ENCODE measurements around the gene STMN1. TPM values are rescaled to one million over a fixed set of nuclear protein-coding genes. Genes with fewer than 3 reads are reported as not detected.

STMN1 gene
- total RNA-seq, 1 donor from 2014 or later = 32.5 TPM

DNA sequence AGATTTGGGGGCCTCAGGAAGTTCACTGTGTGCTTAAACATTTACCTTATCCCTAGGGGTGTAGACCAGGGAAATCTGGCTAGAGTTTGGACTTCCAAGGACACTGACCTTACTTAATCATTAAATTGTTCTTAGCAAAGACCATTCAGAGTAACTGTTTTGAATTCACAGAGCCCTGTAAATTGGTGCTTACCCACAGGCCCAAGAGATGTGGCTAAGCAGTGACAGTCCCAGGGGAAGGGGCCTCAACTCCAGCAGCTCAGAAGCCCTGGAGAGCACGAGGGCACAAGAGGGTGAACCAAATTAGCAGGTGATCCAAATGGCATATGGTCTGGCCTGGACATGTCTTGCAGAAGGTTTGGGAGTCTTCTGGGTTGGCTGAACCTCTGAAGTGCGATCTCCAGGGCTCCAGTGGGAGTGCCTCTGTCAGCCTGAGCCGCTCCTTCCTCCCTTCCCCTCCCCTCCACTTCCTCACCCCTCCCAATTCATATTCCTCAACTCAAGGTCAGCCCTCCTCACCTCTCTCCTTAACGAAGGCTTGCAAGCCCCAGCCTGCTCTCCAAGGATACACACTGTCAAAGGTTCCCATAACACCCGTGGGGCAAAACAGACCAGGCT, 35.0 kb downstream of the STMN1 start:
- DNase-seq (ENCODE audit: low spot score) = peak; percentile 59

DNA sequence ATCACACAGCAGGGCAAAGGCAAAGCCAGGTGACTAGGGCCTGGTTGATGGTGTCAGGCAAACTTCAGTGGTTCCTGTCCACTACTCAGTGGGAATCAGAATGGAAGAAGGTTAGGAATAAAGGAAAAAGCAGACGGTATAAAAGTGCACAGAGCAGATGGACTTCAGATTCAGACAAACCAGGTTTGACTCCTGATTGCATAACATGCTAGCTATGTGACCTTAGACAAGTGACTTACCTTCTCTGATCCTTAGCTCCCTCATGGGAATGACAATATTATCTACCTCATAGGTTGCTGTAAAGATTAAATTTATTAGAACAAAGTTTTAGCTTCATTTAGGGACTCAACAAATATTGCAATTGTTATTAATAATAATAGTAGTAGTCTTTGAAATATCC, 35.6 kb downstream of the STMN1 start:
- no peak for DNase-seq (ENCODE audit: low spot score)

DNA sequence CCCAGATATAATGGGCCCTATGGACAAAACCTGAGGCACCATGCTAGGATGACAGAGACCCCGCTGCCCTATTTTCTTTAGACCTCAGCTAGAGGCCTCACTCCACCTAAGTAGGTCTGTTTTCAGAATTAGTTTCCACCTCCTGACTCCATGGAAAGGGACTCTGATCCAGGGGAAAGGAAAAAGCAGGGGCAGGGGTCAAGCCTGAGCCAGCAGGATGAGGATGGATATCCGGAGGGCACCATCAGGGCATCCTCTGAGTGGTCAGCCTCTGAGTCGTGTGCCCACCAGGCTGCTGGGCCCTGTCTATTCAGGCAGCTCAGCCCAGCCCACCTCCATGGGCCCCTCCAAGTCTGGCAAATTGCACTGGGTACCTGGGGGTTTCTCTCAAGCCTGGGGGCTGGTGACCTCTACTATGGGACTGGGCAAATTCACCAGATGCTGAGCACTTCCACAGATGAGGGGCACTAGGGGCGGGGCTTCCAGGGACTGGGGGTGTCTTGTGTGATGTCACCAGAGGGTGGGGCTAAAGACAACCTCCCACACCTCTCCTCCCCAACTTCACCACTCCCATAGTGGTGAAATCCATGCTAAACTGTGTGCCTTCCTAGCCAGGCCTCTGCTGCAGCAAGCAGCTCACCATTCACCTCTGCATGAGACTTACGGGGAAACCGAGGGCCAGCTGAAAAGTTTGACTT, 36.2 kb downstream of the STMN1 start:
- no peak for DNase-seq (ENCODE audit: low spot score)

DNA sequence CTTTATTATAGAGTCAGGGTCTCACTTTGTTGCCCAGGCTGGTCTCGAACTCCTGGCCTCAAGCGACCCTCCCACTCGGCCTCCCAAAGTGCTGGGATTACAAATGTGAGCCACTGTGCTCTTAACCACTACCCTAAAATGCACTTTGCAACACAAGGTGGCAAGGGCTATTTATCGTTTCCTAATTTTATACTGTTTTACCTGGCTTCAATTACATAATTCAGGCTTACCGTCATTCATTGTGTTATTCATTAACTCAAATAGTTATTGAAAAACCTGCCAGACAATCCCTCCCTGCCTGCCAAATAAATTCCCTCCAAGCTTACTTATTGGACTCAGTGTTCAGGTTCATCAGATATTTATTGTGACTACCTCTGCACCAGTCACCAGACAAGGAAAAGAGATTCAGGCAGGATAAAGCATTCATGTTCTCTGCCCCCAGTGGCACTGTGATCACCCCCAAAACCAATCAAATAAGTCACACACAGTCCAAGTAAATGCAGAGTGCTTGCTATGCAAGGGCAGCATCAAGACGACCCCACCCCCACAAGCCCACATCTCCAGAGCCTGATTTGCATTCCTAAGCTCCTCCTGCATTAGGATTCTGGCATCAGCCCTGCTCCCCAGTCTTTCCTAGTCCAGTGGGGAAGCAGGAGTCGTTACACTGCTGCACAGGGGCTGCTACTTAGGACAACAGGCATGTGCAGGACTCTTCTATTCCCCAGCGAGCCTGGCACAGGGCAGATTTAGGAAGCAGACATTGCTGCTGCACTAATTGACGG, 38.8 kb downstream of the STMN1 start:
- DNase-seq (ENCODE audit: low spot score) = no peak

DNA sequence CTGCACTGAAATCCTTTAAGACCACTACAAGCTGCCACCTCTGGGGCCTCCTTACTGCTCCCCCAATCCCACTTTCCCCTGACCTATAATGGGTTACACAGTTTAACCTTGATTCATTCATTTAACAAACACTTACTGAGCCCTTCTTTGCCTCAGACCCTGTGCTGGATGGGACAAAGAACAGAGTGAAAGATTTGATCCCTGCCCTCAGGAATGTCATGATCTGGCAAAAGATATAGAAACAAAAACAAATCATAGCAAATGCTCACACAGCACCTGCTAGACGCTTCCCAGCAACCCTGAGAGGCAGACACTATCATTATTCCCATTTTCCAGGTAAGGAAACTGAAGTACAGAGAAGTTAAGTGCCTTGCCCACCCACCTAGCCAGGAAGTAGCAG, 39.9 kb downstream of the STMN1 start:
- DNase-seq (ENCODE audit: low spot score) = no peak

DNA sequence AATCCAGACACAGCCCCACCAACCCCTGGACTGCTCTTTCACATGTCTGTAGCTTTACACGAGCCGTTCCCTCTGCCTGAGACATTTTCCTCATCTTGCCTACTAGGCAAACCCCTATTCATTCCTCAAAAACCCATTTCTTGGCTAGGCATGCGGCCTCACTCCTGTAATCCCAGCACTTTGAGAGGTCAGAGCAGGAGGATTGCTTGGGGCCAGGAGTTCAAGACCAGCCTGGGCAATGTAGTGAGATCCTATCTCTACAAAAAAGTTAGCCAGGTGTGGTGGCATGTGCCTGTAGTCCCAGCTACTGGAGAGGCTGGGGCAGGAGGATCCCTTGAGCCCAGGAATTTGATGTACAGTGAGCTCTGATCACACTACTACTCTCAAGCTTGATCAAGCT, 41.8 kb downstream of the STMN1 start:
- no peak for DNase-seq (ENCODE audit: low spot score)

DNA sequence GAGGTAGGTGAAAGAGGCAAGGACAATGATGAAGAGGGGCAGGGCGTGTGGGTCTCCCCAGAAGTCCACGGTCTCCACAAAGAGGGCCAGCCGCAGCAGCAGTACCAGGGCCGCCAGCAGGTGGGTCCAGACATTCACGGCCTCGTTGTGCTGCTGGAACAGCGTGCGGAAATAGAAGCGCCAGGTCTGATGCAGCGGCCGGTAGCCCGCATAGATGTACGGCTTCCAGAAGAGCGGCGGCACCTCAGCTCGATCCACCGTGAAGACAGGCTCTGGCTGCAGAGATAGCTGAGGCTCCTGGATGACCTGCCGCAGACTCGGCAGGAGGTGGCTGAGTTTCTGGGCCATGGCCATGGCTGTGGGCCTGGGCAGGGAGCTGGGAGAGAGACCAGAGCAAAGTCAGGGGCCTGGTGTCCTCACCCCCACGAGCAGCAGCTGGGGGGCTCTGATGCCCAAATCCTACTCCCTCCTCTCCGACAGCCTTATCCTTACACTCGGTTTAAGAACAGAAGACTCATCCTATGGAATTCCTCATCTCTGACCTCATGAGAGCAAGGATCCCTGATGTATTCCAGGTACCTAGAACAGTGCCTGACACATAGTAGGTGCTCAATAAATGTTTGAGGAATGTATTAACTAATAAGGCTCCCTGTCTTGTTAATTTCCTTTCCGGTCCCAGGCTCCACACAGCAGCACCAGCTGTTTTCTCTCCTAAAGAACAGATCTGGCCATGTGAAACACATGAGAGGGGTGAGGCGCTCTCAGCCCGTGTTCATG, 42.5 kb downstream of the STMN1 start:
- no peak for DNase-seq (ENCODE audit: low spot score)

DNA sequence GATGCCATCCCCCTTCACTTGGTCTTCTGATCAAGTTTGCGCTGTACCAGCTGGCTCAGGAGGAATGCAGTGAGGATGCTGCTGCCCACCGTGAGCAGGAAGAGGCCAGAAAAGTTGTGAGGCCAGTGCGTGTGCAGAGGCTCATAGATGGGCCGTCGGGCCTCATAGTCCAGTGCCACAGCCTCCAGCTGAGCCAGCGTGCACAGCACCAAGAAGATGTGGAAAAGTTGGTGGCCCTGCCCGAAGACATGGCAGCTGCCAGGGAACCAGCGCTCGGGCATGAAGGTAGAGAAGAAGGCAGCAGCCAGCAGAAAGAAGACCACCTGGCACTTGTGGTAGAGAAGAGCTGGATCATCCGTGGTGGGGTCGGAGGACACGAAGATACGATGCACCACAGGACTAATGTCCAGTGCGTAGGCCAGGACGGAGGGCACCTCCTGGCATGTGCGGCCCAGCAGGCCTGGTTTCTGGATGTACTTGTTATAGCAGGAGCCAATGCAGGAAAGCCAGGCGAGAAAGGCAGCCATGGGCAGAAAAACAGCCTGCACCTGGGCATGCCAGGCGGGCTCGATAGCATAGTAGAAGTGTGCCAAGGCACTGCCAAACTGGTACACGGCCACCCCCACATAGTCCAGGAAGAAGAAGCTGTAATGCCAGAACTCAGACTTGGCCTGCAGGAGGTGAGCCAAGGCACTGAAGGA, 43.3 kb downstream of the STMN1 start:
- no peak for DNase-seq (ENCODE audit: low spot score)

DNA sequence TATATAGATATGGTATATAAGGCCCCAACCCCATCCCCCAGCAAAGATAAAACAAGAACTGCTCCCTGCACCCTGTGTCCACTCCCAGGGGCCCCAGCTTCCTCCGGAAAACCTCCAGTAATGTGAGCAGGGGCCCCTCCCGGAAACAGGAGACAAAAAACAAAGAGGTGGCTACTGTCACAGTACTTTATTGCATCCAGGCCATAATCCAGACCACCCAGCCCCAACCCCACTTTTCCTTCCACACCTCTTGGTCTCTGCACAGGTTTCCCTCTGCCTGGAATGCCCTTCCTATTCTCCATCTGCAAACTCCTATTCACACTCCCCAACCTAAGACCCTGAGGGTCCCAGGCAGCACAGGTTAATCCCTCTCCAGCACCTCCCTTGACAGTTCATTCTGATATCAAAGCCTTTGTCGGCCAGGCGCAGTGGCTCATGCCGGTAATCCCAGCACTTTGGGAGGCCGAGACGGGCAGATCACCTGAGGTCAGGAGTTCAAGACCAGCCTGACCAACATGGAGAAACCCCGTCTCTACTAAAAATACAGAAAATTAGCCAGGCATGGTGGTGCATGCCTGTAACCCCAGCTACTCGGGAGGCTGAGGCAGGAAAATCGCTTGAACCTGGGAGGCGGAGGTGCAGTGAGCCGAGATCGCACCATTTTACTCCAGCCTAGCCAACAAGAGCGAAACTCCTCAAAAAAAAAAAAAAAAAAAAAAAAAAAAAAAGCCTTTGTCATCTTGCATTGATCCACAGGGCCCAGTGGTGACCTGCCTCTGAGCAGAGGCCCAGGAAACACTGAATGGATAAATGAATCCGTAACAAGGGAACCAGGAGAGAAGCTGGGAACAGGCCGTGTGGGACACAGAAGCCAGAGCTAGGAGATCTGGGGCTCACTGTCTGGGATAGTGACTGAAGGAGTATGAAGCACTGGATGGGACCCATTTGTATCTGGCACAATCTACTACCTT, 44.6 kb downstream of the STMN1 start:
- DNase-seq (ENCODE audit: low spot score) = peak; percentile 20

DNA sequence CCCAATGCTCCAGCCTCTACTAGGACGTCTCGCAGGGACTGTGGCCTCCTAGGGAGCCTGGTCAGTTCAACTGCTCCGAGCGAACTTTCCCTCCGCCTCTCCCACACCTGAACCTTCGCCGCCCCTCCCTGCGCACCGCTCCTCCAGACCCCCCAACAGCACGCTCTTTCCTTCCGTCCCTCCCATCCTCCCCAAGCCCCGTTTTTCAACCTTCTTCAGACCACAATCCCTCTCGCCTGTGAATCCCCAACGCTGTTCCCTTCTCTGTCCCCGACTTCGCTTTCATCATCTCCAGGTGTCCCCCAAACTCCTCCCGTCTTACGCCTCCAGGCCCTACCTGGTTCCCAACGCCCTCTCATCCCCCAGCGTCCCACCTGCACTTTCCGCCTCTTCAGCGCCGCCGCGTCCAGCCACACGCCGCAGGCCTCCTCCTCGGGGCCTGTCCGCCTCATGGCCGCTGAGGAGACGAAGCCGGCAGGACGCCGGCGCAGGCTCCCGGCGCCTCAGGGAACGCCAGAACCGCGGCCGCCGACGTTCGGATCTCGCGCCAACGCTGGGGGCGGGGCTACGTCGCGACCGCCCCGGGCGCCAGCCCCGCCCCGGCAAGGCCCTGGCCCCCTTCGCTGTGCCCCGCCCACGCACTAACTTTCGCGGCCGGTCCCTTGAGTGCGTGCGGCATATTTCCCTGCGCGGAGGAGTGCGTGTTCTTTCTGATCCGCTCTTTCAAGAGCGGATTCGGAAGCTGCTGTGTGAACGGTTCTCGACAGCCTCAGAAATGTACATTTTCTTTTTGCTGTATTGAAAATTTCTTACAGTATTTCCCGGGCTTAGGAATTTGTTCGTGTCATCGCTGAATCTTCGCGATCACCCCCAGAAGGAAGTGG, 47.1 kb downstream of the STMN1 start, which contains the start of gene AUNIP:
AUNIP (minus strand) TSS at position 552 of the 884 bp plus-strand sequence; CDS start at position 452, 100 bp downstream.
- peak; percentile 90 for DNase-seq (ENCODE audit: low spot score)

DNA sequence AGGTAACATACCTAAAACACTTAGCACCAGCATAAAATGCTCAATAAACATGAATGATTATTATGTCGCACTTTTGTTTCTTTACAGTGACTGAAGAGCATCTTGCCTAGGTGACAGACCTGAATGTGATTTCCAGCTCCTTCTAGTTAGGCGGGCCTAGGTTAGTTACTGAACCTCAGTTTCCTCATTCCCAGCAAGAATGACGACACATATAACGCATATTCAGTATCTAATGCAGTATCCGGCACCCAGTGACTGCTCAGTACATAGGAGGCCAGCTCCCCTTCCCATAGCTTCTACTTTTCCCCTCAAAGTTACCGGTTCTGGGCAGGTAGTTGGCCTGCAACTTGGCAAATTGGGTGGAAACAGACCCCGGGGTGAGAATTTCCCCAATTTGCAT, 47.7 kb downstream of the STMN1 start:
- DNase-seq (ENCODE audit: low spot score) = no peak

DNA sequence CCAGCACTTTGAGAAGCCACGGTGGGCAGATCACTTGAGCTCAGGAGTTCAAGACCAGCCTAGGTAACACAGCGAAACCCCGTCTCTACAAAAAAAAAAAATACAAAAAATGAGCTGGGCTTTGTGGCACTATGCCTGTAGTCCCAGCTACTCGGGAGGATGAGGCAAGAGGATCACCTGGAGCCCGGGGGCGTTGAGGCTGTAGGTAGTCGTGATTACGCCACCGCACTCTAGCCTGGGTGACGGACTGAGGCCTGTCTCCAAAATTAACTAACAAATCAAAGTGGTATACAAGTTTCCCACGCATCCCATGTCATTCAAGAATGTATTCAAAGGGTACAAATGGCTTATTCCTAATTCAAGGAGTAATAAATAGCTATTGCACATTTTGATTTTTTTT, 49.4 kb downstream of the STMN1 start:
- DNase-seq (ENCODE audit: low spot score) = no peak

DNA sequence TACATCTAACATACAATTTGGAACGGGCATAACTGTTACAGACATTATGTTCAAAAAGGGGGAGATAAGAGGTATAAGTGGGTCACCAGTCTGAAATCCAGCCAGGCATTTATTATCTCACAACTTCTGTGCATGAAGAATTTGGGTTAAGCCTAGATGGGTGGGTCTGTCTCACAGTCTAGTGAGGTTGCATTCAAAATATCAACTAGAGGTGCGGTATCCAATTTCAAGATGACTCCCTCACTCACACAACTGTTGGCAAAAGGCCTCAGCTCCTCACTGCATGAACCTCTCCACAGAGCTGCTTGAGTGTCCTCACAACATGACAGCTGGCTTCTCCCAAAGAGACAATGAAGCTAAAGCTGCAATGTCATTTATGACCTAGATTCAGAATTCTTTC, 51.7 kb downstream of the STMN1 start:
- DNase-seq (ENCODE audit: low spot score) = no peak

Other genes starting within 250 kb of the STMN1 start
- gene SELENON, start 106.2 kb downstream of the STMN1 start, total RNA-seq (ENCODE audit: insufficient read depth, low replicate concordance) = 17.8 TPM
- gene MTFR1L, start 86.5 kb downstream of the STMN1 start, total RNA-seq (ENCODE audit: insufficient read depth, low replicate concordance) = 41.4 TPM
- 1.4 TPM for gene AUNIP, start 47.0 kb downstream of the STMN1 start, total RNA-seq (ENCODE audit: insufficient read depth, low replicate concordance)
- 9.6 TPM for gene PAQR7, start 30.7 kb downstream of the STMN1 start, total RNA-seq (ENCODE audit: insufficient read depth, low replicate concordance)
- gene PAFAH2, start 91.6 kb upstream of the STMN1 start, total RNA-seq (ENCODE audit: insufficient read depth, low replicate concordance) = 5.1 TPM
- 0.48 TPM for gene EXTL1, start 115.4 kb upstream of the STMN1 start, total RNA-seq (ENCODE audit: insufficient read depth, low replicate concordance)
- gene SLC30A2, start 139.7 kb upstream of the STMN1 start, total RNA-seq (ENCODE audit: insufficient read depth, low replicate concordance) = 1.2 TPM
- 0.96 TPM for gene TRIM63, start 161.2 kb upstream of the STMN1 start, total RNA-seq (ENCODE audit: insufficient read depth, low replicate concordance)
- 14.9 TPM for gene PDIK1L, start 205.4 kb upstream of the STMN1 start, total RNA-seq (ENCODE audit: insufficient read depth, low replicate concordance)